Spinal cord (tissue), 10 donors: ENCODE measurements around the gene DARS1. TPM values are rescaled to one million over a fixed set of nuclear protein-coding genes. Genes with fewer than 3 reads are reported as not detected.
A peak's percentile ranks its signal among the peaks of the same experiment; 100 is the strongest.
"Not testable (repeated sequence)": the region's sequence is repeated elsewhere in the genome, so short reads cannot be mapped to it uniquely, and the experiment has no call there.

Source experiments
- DNase-seq, 6 donors: peaks; one replicate each; pipeline versions ENCODE4 v3.0.0 to v3.0.0-alpha.2; 2013 to 2015; ENCODE audit warnings: low spot score in 6 of 6, low read depth in 4 of 6
- H3K27ac ChIP-seq: one replicate; pipeline ENCODE4 v1.5.1; 2013; ENCODE audit warnings: low read depth, low read length, control low read depth
- H3K27me3 ChIP-seq: one replicate; pipeline ENCODE4 v1.6.1; 2013; ENCODE audit warnings: low read length; ENCODE audit not compliant: control insufficient read depth, insufficient read depth
- H3K36me3 ChIP-seq: one replicate; pipeline ENCODE4 v1.6.1; 2013; ENCODE audit warnings: low read length; ENCODE audit not compliant: control insufficient read depth, insufficient read depth
- H3K4me1 ChIP-seq: one replicate; pipeline ENCODE4 v1.6.1; 2013; ENCODE audit warnings: low read length; ENCODE audit not compliant: control insufficient read depth, insufficient read depth
- H3K4me3 ChIP-seq: one replicate; pipeline ENCODE4 v1.5.1; 2013; ENCODE audit warnings: low read depth, low read length, control low read depth
- H3K9me3 ChIP-seq: one replicate; pipeline ENCODE4 v1.6.1; 2013; ENCODE audit warnings: low read length; ENCODE audit not compliant: control insufficient read depth, insufficient read depth
- WGBS: methylation state at CpG from one replicate; pipeline ENCODE4 v1.1.5; 2013; ENCODE audit warnings: missing lambda C conversion rate; ENCODE audit not compliant: insufficient coverage; 5-methylcytosine and 5-hydroxymethylcytosine counted together
- polyA plus RNA-seq, 2 donors: library from polyadenylated mRNA; unstranded; fragments of 120-200 nt; gene quantifications; one replicate each; pipeline ENCODE4 v1.2.1, GENCODE V29; 2013; ENCODE audit not compliant: insufficient read length in 2 of 2
- total RNA-seq, 2 donors: library from RNA; depleted of rRNA in 1 of 2; stranded (reverse); fragments of 120-200 nt in 1 of 2; fragments of >200 nt in 1 of 2; gene quantifications; one replicate each; pipeline versions ENCODE4 v1.2.3 to v1.2.4, GENCODE V29; 2013 to 2014
- donor health status: healthy.

Gene DARS1
- total and polyA plus RNA-seq, 4 donors, result 75.6 to 115 (median 95.5) TPM

DNA sequence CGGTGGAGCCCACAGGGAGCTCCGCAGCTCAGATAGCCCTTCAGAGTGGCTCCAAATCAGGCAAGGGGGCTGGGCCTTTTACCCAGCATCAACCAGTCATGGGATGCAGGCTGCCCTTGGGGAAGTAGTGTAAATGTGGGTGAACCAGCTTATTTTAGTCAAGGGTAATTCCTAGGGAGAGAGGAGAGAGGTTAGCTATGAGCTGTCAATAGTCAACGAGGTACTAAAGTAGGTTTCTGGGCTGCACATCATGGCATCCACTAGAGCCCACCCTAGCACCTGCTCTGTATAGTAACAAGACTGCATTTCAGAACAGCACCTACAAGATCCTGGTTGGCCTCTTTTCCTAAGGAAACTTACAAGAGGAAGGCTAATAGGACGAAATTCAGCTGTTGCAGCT, 99.7 kb downstream of the DARS1 start:
- Histone ChIP-seq H3K9me3 (no peaks in the 10 kb centered on the region), H3K36me3 (no peaks in the 10 kb centered on the region), H3K4me1 (peaks cover 2% of the 10 kb centered on the region), H3K27me3 (no peaks in the 10 kb centered on the region), H3K4me3 (no peak overlapping the region), H3K27ac (no peak overlapping the region)
- no peak for DNase-seq
- 95% methylated on average over 4 of the region's 4 CpGs for WGBS

DNA sequence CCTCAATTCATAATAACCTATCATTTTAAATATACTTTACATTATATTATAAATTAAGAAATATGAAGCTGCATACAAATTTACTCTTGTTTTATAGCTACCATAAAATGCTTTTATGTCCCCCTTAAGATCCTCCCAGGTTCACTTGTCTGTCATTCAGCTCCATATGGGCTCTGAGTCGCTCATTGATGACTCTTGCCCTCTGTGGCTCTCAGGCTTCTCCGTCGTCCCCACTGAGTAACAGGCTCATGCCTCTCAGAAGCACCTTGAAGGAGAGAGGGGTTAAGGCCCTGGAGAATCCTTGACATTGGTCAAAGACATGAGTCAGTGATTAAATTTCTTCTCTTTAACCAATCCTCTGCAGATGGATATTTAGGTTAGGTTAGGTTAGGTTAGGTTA, 103.0 kb downstream of the DARS1 start:
- H3K36me3 ChIP-seq, result no peaks in the 10 kb centered on the region
- no CpG with 5 or more reads among the region's 3 CpGs for WGBS
- H3K4me3 ChIP-seq, result no peak overlapping the region
- H3K4me1 ChIP-seq, result peaks cover 2% of the 10 kb centered on the region
- no peak for DNase-seq
- H3K27me3 ChIP-seq, result no peaks in the 10 kb centered on the region
- H3K9me3 ChIP-seq, result no peaks in the 10 kb centered on the region
- H3K27ac ChIP-seq, result no peak overlapping the region

DNA sequence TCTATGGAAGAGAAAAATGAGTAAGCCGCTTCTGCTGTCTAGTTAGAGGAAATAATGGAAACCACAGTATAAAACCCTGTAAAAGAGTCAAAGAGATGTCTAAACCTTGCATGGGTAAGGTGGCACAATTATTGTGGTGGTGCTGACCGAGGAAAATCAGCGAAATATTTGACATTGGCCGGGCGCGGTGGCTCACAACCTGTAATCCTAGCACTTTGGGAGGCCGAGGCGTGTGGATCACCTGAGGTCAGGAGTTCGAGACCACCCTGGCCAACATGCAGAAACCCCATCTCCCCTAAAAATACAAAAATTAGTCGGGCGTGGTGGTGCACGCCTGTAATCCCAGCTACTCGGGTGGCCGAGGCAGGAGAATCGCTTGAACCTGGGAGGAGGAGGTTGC, 108.7 kb downstream of the DARS1 start:
- not testable (repeated sequence) for H3K27ac ChIP-seq, H3K36me3 ChIP-seq, H3K9me3 ChIP-seq, H3K27me3 ChIP-seq, DNase-seq
- peak overlapping the region; percentile 69 for H3K4me3 ChIP-seq
- 93% methylated on average over 3 of the region's 15 CpGs for WGBS
- H3K4me1 ChIP-seq, result peaks cover 17% of the 10 kb centered on the region

DNA sequence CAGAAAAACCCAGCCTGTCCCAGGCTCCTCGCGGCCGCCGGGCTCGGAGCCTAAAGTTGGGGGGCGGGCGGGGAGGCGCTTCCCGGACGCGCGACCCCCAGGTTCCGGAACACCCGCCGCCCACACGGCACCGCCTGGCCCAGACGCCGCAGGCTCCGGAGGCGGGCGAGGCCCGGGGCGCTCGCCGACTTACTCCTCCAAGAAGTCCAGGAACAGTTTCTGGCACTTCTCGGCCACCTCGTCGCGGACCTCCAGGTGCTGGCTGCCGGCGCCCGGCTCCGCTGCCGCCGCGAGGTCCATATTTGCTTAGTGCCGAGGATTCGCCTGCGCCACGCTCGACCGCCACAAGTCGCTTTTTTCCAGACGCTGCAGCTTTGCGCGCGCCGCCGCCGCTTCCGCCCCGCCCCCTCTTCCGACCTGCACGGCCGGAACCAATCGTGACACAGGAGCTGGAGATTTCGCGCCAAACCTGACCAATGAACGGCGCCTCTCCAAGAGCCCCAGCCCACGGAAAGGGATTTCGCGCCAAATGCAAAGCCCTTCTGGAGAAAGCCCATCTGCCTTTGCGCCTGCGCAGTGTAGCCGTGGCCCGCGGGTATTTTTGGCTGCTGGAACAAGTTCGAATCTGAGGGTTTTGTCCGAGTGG, 109.2 kb downstream of the DARS1 start, which contains the start of gene MCM6:
MCM6 (minus strand) TSS at position 378 of the 646 bp plus-strand sequence; CDS start at position 300, 78 bp downstream.
- DNase-seq, result peak; percentile 88 to 100 (median 98)
- Histone ChIP-seq H3K27me3 (no peaks in the 10 kb centered on the region), H3K27ac (peak within 1 kb of the TSS; percentile 67), H3K36me3 (no peaks in the 10 kb centered on the region), H3K9me3 (no peaks in the 10 kb centered on the region), H3K4me1 (peaks cover 17% of the 10 kb centered on the region), H3K4me3 (peak within 1 kb of the TSS; percentile 69)
- under 1% methylated on average over 65 of the region's 71 CpGs for whole genome bisulfite sequencing

GRCh38 chr2:135875491-135876065, 109.8 kb downstream of the DARS1 start:
- under 1% methylated on average over 25 of the region's 26 CpGs for WGBS
- H3K4me3 ChIP-seq, result peak overlapping the region; percentile 69
- H3K36me3 ChIP-seq, result no peaks in the 10 kb centered on the region
- DNase-seq, result peak in 2 of 6 donors; percentile 5 to 23
- H3K27me3 ChIP-seq, result no peaks in the 10 kb centered on the region
- no peaks in the 10 kb centered on the region for H3K9me3 ChIP-seq
- H3K4me1 ChIP-seq, result peaks cover 17% of the 10 kb centered on the region
- H3K27ac ChIP-seq, result peak overlapping the region; percentile 67

DNA sequence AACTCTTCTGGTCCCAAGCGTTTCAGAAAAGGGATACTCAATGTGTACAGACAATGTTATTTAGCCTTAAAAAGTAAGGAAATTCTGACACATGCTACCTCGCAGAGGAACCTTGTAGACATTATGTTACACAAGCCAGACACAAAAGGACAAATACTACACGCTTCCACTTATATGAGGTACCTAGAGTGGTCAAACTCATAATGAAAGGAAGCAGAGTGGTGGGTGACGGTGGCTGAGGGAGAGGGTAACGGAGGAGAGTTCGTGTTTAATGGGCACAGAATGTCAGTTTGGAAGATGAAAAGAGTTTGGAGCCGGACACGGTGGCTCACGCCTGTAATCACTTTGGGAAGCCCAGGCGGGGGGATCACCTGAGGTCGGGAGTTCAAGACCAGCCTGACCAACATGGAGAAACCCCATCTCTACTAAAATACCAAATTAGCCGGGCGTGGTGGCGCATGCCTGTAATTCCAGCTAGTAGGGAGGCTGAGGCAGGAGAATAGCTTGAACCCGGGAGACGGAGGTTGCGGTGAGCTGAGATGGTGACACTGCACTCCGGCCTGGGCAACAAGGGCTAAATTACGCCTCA, 110.6 kb downstream of the DARS1 start:
- Histone ChIP-seq H3K27ac (no peak overlapping the region), H3K27me3 (no peaks in the 10 kb centered on the region), H3K4me1 (peaks cover 17% of the 10 kb centered on the region), H3K4me3 (peak overlapping the region; percentile 69), H3K36me3 (no peaks in the 10 kb centered on the region), H3K9me3 (no peaks in the 10 kb centered on the region)
- no peak for DNase-seq
- WGBS, result 64% methylated on average over 9 of the region's 19 CpGs

- Histone ChIP-seq H3K4me1 (peaks cover 7% of the 10 kb centered on the region), H3K36me3 (peaks cover 10% of the 10 kb centered on the region), H3K4me3 (no peak overlapping the region), H3K9me3 (no peaks in the 10 kb centered on the region), H3K27ac (no peak overlapping the region), H3K27me3 (no peaks in the 10 kb centered on the region)
- no CpG with 5 or more reads among the region's 1 CpG for WGBS
- DNase-seq, result no peak
Measured at GRCh38 chr2:135870571-135870970, 114.9 kb downstream of the DARS1 start.

- WGBS, result 100% methylated on average over 1 of the region's 6 CpGs
- H3K27ac ChIP-seq, result no peak overlapping the region
- no peaks in the 10 kb centered on the region for H3K9me3 ChIP-seq
- no peak overlapping the region for H3K4me3 ChIP-seq
- no peak for DNase-seq
- no peaks in the 10 kb centered on the region for H3K27me3 ChIP-seq
- no peaks in the 10 kb centered on the region for H3K4me1 ChIP-seq
- H3K36me3 ChIP-seq, result peaks cover 19% of the 10 kb centered on the region
Measured at GRCh38 chr2:135863233-135863632, 122.2 kb downstream of the DARS1 start.

GRCh38 chr2:135862718-135863117, 122.7 kb downstream of the DARS1 start:
- Histone ChIP-seq H3K27me3 (no peaks in the 10 kb centered on the region), H3K36me3 (peaks cover 17% of the 10 kb centered on the region), H3K4me3 (no peak overlapping the region), H3K9me3 (no peaks in the 10 kb centered on the region), H3K27ac (no peak overlapping the region), H3K4me1 (no peaks in the 10 kb centered on the region)
- WGBS, result 93% methylated on average over 4 of the region's 4 CpGs
- DNase-seq, result no peak
